Uterine smooth muscle cell (primary cell): ENCODE results near the gene TNFAIP8. TPM values are rescaled to one million over a fixed set of nuclear protein-coding genes. Genes with fewer than 3 reads are reported as not detected.

Experiments used
- total RNA-seq: library from RNA; depleted of rRNA; stranded (reverse); fragments of >200 nt; gene quantifications from 2 replicates; pipeline ENCODE4 v1.2.3, GENCODE V29; 2014

The TNFAIP8 gene
- total RNA-seq, result 18.4 and 21.9 TPM in 2 replicates

DNA sequence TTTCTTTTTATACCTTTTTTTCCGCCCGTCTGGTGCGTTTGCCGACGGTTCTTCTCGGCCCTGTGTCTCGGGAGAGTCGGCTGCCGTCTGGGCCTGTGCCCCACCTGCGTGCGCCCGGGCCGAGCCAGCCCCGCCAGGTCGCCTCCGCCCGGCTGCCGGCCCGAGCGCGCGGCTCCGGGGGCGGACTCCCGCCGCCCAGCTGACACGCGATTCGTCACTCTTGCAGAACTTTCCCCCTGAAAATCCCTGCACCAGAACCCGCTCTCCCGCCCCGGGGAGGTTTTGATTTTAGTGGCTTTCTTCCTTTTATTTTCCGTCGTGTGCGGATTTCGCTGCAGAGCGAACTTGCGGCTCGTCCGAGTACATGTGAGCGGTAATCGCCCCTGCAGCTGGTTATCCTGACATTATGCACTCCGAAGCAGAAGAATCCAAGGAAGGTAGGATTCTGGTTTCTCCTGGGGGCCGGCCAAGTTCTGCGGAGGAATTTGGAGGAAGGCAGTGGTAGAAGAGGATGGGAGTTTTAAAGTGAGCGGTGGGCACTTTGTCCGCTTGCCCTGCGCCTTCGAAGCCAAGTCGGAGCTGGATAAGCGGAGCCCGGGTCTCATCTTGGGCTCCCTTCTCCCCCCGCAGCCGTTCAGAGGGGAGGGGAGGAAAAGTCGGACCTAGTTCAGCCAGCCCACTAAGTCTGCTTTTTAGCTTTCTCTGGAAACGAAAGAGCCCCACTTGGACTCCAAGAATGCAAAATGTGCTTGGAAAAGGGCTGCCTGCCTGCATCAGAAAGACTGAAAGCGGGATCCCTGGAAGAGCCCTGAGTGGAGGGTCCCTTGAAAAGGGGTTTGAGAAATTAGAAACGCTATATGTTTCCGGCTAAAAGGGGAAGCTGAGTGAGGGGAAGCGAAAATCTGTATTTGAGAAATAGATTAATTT is at the start of gene TNFAIP8:
Gene TNFAIP8 (plus strand): TSS at position 335 of the 927 bp plus-strand sequence. CDS start 72 bp downstream, at position 407.

Other genes starting within 250 kb of the TNFAIP8 start
- gene HSD17B4, start 96.5 kb downstream of the TNFAIP8 start, total RNA-seq, result 168 and 244 TPM in 2 replicates